ENCODE data around the gene SPHKAP. TPM values are rescaled to one million over a fixed set of nuclear protein-coding genes. Genes with fewer than 3 reads are reported as not detected.

SPHKAP gene
- total and polyA plus RNA-seq, 2 of the 4 experiments (the other 2 are of a cell fraction) = not detected

GRCh38 chr2:228131833-228132232, 49.7 kb downstream of the SPHKAP start:
- in situ Hi-C loops (cut with MboI; ENCODE audit: low sequenced_read_pairs) (no loop called here), dilution Hi-C loops (cut with HindIII; ENCODE audit: low sequenced_read_pairs, unreplicated experiment) (no loop called here), intact Hi-C loops (cut with micrococcal nuclease) (no loop called here)
- H3K9me1 ChIP-seq (ENCODE audit: insufficient read depth, low read length) = no peaks in the 10 kb centered on the region
- no peak overlapping the region for H3K56ac ChIP-seq (ENCODE audit: extremely low read depth, insufficient read depth, low read length)
- no peak overlapping the region for H2AK5ac ChIP-seq (ENCODE audit: low read depth, low read length)
- H3K79me1 ChIP-seq (ENCODE audit: low read depth in 1 of 2, low read length in 2 of 2) = no peaks in the 10 kb centered on the region
- DNase-seq (no peak), ATAC-seq (ENCODE audit: low read depth) (no peak)
- no peak overlapping the region for H3K9ac ChIP-seq (ENCODE audit: low read depth, low read length)
- H4K8ac ChIP-seq (ENCODE audit: low read depth in 2 of 2, low read length in 2 of 2) = no peak overlapping the region
- H3K36me3 ChIP-seq (ENCODE audit: control insufficient read depth, insufficient read depth, low read length) = no peaks in the 10 kb centered on the region
- peaks cover 6% of the 10 kb centered on the region for H3K9me3 ChIP-seq (ENCODE audit: control insufficient read depth, insufficient read depth, low read length)
- no peak overlapping the region for H3K23ac ChIP-seq (ENCODE audit: low read depth, low read length)
- TF ChIP-seq CTCF (conservative IDR thresholded peaks at IDR 0.05; ENCODE audit: low read depth, low read length) = no peak
- TF ChIP-seq USF2 (IDR thresholded peaks at IDR 0.05; ENCODE audit: low read depth, low read length) = no peak
- TF ChIP-seq NFE2L2 (IDR thresholded peaks at IDR 0.05; ENCODE audit: low read depth, low read length) = no peak
- no peak for TF ChIP-seq BHLHE40 (IDR thresholded peaks at IDR 0.05; ENCODE audit: low read depth, low read length)
- no peak for TF ChIP-seq FOS (IDR thresholded peaks at IDR 0.05; ENCODE audit: low read depth, low read length)
- TF ChIP-seq RFX5 (IDR thresholded peaks at IDR 0.05; ENCODE audit: low read depth, low read length) = no peak
- no peak for TF ChIP-seq CHD1 (IDR thresholded peaks at IDR 0.05; ENCODE audit: low read depth, low read length)
- no peak for TF ChIP-seq MXI1 (IDR thresholded peaks at IDR 0.05; ENCODE audit: borderline replicate concordance, low read depth, low read length)
- CTCF ChIA-PET = no interaction called here
- no peak overlapping the region for H2AK9ac ChIP-seq (replicated peaks; ENCODE audit: low read depth, low read length, poor library complexity)
- no peak overlapping the region for H3K4me3 ChIP-seq (ENCODE audit: insufficient read depth, low read depth, low read length)
- no peak overlapping the region for H3K27ac ChIP-seq (ENCODE audit: insufficient read depth, low read length)
- no peak overlapping the region for H2BK20ac ChIP-seq (ENCODE audit: low read depth, low read length)
- H3K14ac ChIP-seq (replicated peaks; ENCODE audit: low read depth, low read length) = no peak overlapping the region
- H3K4me2 ChIP-seq (ENCODE audit: low read depth, low read length) = no peak overlapping the region
- H3K18ac ChIP-seq (ENCODE audit: low read depth, low read length) = no peak overlapping the region
- POLR2A ChIA-PET (ENCODE audit: unreplicated experiment) = no interaction called here
- no peak overlapping the region for H4K5ac ChIP-seq (ENCODE audit: low read depth, low read length)
- H2AFZ ChIP-seq (replicated peaks; ENCODE audit: low read length, poor library complexity) = no peak overlapping the region
- H2BK15ac ChIP-seq (ENCODE audit: low read depth, low read length) = no peak overlapping the region
- 100% methylated on average over 1 of the region's 8 CpGs; no CpG with 5 or more reads in 1 of the 2 experiments for WGBS, 2 experiments (ENCODE audit: extremely low coverage in 2 of 2, insufficient read length in 1 of 2)
- H4K91ac ChIP-seq (ENCODE audit: insufficient read depth, low read depth, low read length) = no peak overlapping the region
- H4K20me1 ChIP-seq (ENCODE audit: insufficient read depth, low read length) = no peaks in the 10 kb centered on the region
- BruUV-seq (replicated peaks) = no TSS peak
- no peaks in the 10 kb centered on the region for H3K27me3 ChIP-seq (ENCODE audit: control insufficient read depth, insufficient read depth, low read length)
- no peak overlapping the region for H2BK5ac ChIP-seq (ENCODE audit: low read depth, low read length, poor library complexity, severe bottlenecking)
- no peak overlapping the region for H3K4ac ChIP-seq (ENCODE audit: low read depth, low read length)
- H3K4me1 ChIP-seq (ENCODE audit: control insufficient read depth, insufficient read depth, low read length) = no peaks in the 10 kb centered on the region
- H2BK120ac ChIP-seq (ENCODE audit: low read depth, low read length) = no peak overlapping the region

Data from IMR-90 (cell line).